Left lung (tissue), 10 donors: Measurements from ENCODE around the gene BID. TPM values are rescaled to one million over a fixed set of nuclear protein-coding genes. Genes with fewer than 3 reads are reported as not detected.

ENCODE experiments used
- ATAC-seq: fragments of 200-7000 bp; cut with Tn5 transposase; one replicate; pipeline ENCODE4 v1.9.1; 2020; ENCODE audit warnings: moderate library complexity
- DNase-seq, 4 donors: peaks; one replicate each; pipeline ENCODE4 v3.0.0-alpha.2; 2013 to 2020
- H3K27ac ChIP-seq, 2 donors: fragments of 200-600 bp; sonication (generic) in 1 of 2; one replicate each; pipeline versions ENCODE4 v1.5.0 to v1.8.0; 2020 to 2021
- H3K27me3 ChIP-seq, 2 donors: fragments of 200-600 bp; sonication (generic) in 1 of 2; one replicate each; pipeline versions ENCODE4 v1.5.0 to v1.8.0; 2020 to 2021
- H3K36me3 ChIP-seq, 2 donors: fragments of 200-600 bp; sonication (generic) in 1 of 2; one replicate each; pipeline versions ENCODE4 v1.5.0 to v1.8.0; 2020 to 2021
- H3K4me1 ChIP-seq, 2 donors: fragments of 200-600 bp; one replicate each; pipeline ENCODE4 v1.8.0; 2021
- H3K4me3 ChIP-seq, 2 donors: fragments of 200-600 bp; sonication (generic) in 1 of 2; one replicate each; pipeline versions ENCODE4 v1.5.0 to v1.8.0; 2020 to 2021; ENCODE audit warnings: mild to moderate bottlenecking in 1 of 2
- H3K9me3 ChIP-seq, 2 donors: fragments of 200-600 bp; sonication (generic) in 1 of 2; one replicate each; pipeline versions ENCODE4 v1.5.0 to v1.8.0; 2020 to 2021
- CTCF ChIP-seq, 2 donors: fragments of 200-600 bp; sonication (generic) in 1 of 2; IDR thresholded peaks; one replicate each; pipeline versions ENCODE4 v1.5.0 to v1.8.0; 2021; ENCODE audit warnings: antibody characterized with exemption in 2 of 2
- intact Hi-C, 2 donors: fragments of 100-400 bp; cut with DNase I; formaldehyde crosslinking; loops; one replicate each; pipeline versions ENCODE4 v1.11.2 to v1.14.2; 2022
- polyA plus RNA-seq, 6 donors: library from polyadenylated mRNA; unstranded; fragments of 120-200 nt; gene quantifications; one replicate each; pipeline ENCODE4 v1.2.1, GENCODE V29; 2013; ENCODE audit not compliant: insufficient read length in 6 of 6
- total RNA-seq, 2 donors: library from RNA; stranded (reverse); fragmentation: NEBNext Ultra II Directional; extraction: Animal tissue kit (Norgen Biotek cat#: 25700); gene quantifications; one replicate each; pipeline ENCODE4 v1.2.1, GENCODE V29; 2021
- donor health status: DM: no; HTN: yes; CAD: no.
- donor health status: DM: no; HTN: no; CAD: no.

BID gene
- total and polyA plus RNA-seq, 8 donors: 18.1 to 33.5 (median 21.0) TPM

- TF ChIP-seq CTCF (IDR thresholded peaks at IDR 0.05): no peak
- Histone ChIP-seq H3K27ac (no peak overlapping the region), H3K4me3 (no peak overlapping the region), H3K27me3 (no peaks in the 10 kb centered on the region), H3K4me1 (no peaks in the 10 kb centered on the region), H3K36me3 (peaks cover 0 to 39% of the 10 kb centered on the region in 2 donors), H3K9me3 (no peaks in the 10 kb centered on the region)
- DNase-seq: no peak
- intact Hi-C loops: no loop called here
- ATAC-seq: no peak
Observed at GRCh38 chr22:17820879-17821439, 46.7 kb upstream of the BID start.

- DNase-seq (peak in 1 of 4 donors; percentile 70), ATAC-seq (no peak)
- Histone ChIP-seq H3K4me1 (no peaks in the 10 kb centered on the region), H3K27me3 (no peaks in the 10 kb centered on the region), H3K36me3 (peaks cover 0 to 49% of the 10 kb centered on the region in 2 donors), H3K27ac (no peak overlapping the region), H3K4me3 (no peak overlapping the region), H3K9me3 (no peaks in the 10 kb centered on the region)
- no peak for TF ChIP-seq CTCF (IDR thresholded peaks at IDR 0.05)
- intact Hi-C loops: no loop called here
Observed at GRCh38 chr22:17818649-17819048, 44.4 kb upstream of the BID start.

DNA sequence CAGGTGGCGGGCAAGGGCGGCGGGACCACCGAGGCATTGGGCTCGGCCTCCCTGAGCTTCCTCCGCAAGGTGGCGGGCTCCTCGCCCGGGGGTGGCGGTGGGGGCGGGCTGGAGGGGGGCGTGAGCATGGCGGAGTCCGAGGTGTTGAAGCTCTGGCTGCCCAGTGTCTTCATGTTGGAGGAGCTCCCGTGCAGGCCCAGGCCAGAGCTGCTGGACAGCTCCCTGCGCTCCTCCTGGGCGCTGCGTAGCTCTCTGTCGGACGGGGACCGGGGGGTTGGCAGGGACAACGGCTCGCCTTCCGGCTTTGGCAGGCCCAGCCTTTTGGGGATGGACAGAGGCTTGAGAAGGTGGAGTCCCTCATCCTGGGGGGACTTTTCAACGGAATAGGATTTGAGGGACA, 43.9 kb upstream of the BID start:
- Histone ChIP-seq H3K27me3 (no peaks in the 10 kb centered on the region), H3K4me1 (no peaks in the 10 kb centered on the region), H3K36me3 (peaks cover 0 to 49% of the 10 kb centered on the region in 2 donors), H3K9me3 (no peaks in the 10 kb centered on the region), H3K27ac (no peak overlapping the region), H3K4me3 (no peak overlapping the region)
- ATAC-seq (no peak), DNase-seq (peak in 1 of 4 donors; percentile 62)
- TF ChIP-seq CTCF (IDR thresholded peaks at IDR 0.05): no peak
- intact Hi-C loops: no loop called here

DNA sequence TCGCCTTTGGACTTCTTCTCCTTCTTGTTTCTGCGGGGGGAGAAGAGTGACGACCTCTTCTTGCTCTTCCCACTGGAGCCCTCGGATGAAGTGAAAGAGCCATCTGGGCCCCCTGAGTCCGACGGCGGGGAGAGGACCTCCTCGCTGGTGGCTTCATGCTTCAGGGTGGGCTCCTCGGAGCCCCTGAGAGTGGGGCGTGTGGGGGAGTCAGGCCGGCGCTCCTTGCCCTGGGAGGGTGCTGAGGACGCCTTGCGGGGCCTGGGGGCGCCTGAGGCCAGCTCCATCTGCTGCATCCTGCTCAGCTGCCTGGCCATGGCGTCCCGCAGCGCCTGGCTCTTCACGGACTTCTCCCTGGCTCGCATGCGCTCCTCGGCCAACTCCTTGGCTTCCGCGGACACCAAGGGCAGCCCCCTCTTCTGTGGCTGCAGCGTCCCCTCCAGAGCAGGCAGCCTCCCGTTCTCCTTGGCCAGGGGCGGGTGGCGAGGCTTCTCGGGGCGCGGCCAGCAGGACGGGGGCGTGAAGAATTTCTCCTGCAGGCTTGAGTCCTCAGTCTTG, 43.3 kb upstream of the BID start:
- intact Hi-C loops: no loop called here
- H3K27ac ChIP-seq: no peak overlapping the region
- DNase-seq: peak in 1 of 4 donors; percentile 67
- H3K9me3 ChIP-seq: no peaks in the 10 kb centered on the region
- H3K27me3 ChIP-seq: no peaks in the 10 kb centered on the region
- TF ChIP-seq CTCF (IDR thresholded peaks at IDR 0.05): no peak
- ATAC-seq: no peak
- H3K4me1 ChIP-seq: no peaks in the 10 kb centered on the region
- H3K36me3 ChIP-seq: peaks cover 0 to 49% of the 10 kb centered on the region in 2 donors
- H3K4me3 ChIP-seq: no peak overlapping the region

GRCh38 chr22:17817079-17817478, 42.8 kb upstream of the BID start:
- TF ChIP-seq CTCF (IDR thresholded peaks at IDR 0.05): no peak
- intact Hi-C loops: no loop called here
- Histone ChIP-seq H3K27ac (no peak overlapping the region), H3K27me3 (no peaks in the 10 kb centered on the region), H3K4me3 (no peak overlapping the region), H3K9me3 (no peaks in the 10 kb centered on the region), H3K4me1 (no peaks in the 10 kb centered on the region), H3K36me3 (peaks cover 0 to 51% of the 10 kb centered on the region in 2 donors)
- no peak for DNase-seq
- ATAC-seq: no peak
